C4-2B (cell line): Measurements from ENCODE around the gene RNF223.

Source experiments
- CTCF ChIP-seq: fragments of 450-650 bp; conservative IDR thresholded peaks from 2 replicates; pipeline ENCODE4 v1.5.1; 2017; ENCODE audit warnings: mild to moderate bottlenecking
- ZFX ChIP-seq: fragments of 450-650 bp; IDR thresholded peaks from 2 replicates; pipeline ENCODE4 v1.6.1; 2017

- TF ChIP-seq CTCF (no peak), ZFX (no peak)
These were observed 36.5 kb upstream of the RNF223 start for GRCh38 chr1:1110561-1110971.
